Mesodermal cell (in vitro differentiated cells): ENCODE results near the gene MED9.
"Not testable (repeated sequence)": the region's sequence is repeated elsewhere in the genome, so short reads cannot be mapped to it uniquely, and the experiment has no call there.

Experiments used
- H3K27ac ChIP-seq: 2 replicates; pipeline ENCODE4 v1.7.0; 2013; ENCODE audit warnings: mild to moderate bottlenecking, low read depth, low read length, moderate library complexity; ENCODE audit not compliant: severe bottlenecking
- H3K36me3 ChIP-seq: 2 replicates; pipeline ENCODE4 v1.7.1; 2013; ENCODE audit warnings: mild to moderate bottlenecking, low read length, moderate library complexity; ENCODE audit not compliant: control insufficient read depth, insufficient read depth
- H3K4me1 ChIP-seq: one replicate; pipeline ENCODE4 v1.7.1; 2013; ENCODE audit warnings: mild to moderate bottlenecking, low read length; ENCODE audit not compliant: insufficient read depth, control insufficient read depth, poor library complexity, severe bottlenecking
- H3K4me3 ChIP-seq: 2 replicates; pipeline ENCODE4 v1.7.0; 2013; ENCODE audit warnings: low read length, control low read depth, mild to moderate bottlenecking; ENCODE audit not compliant: insufficient read depth, poor library complexity, severe bottlenecking; ENCODE audit errors: extremely low read depth
- H3K9me3 ChIP-seq: 2 replicates; pipeline ENCODE4 v1.7.1; 2013; ENCODE audit warnings: mild to moderate bottlenecking, low read length, moderate library complexity; ENCODE audit not compliant: control insufficient read depth
- WGBS, 2 experiments: methylation state at CpG; one replicate each; pipeline ENCODE4 v1.1.5; 2013; ENCODE audit warnings: missing lambda C conversion rate in 2 of 2; ENCODE audit not compliant: insufficient coverage in 2 of 2; 5-methylcytosine and 5-hydroxymethylcytosine counted together

The MED9 gene

DNA sequence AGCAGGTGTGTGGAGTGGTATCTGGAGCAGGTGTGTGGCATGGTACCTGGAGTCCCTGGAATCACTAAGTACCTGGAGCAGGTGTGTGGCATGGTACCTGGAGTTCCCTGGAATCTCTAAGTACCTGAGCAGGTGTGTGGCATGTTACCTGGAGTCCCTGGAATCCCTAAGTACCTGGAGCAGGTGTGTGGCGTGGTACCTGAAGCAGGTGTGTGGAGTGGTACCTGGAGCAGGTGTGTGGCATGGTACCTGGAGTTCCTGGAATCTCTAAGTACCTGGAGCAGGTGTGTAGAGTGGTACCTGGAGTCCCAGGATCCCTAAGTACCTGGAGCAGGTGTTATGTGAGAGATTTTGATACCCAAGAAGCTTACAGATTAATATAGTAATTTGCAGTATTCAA, 22.1 kb upstream of the MED9 start:
- 43 to 73% methylated on average over 1 of the region's 1 CpG for WGBS, 2 experiments
- H3K4me1 ChIP-seq, H3K9me3 ChIP-seq, H3K4me3 ChIP-seq, H3K36me3 ChIP-seq, H3K27ac ChIP-seq: not testable (repeated sequence)

DNA sequence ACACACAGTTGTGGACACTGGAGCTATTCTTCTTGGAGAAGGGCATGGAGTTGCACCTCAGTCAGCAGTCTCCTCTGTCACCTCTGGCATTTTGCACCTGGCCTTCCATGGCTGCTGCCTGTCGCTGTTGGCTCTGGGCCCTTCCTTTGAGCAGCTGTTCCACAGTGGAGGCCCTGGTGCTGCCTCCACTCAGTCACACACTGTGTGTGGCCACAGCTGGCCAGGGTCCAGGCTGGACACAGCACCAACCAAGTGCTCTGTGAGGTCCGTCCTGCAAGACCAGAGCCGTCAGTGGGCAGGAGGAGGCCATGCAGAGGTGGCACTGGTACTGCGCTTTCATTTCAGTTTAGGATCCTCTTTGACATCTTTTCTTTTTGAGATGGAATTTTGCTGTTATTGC, 21.6 kb upstream of the MED9 start:
- H3K27ac ChIP-seq, result no peak overlapping the region

DNA sequence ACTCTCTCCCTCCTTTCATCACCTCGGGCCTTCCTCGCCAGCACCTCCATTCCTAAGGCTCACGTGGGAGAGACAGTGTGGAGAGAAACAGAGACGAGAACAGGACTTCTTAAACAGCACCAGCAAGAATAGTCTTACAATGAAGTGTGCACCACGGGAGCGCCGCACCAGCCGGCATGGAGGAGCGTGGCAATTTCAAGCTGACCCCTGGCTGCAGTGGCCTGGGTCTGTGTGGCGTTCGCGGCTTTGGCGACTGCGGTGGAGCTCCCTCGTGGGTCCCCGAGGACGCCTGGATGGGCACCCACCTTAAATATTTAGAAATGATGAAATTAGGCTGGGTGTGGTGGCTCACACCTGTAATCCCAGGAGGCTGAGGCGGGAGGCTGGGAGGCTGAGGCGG, 20.5 kb upstream of the MED9 start:
- Histone ChIP-seq H3K4me1 (no peaks in the 10 kb centered on the region), H3K9me3 (peaks cover 6% of the 10 kb centered on the region), H3K4me3 (no peak overlapping the region), H3K27ac (no peak overlapping the region), H3K36me3 (no peaks in the 10 kb centered on the region)
- 91 to 97% methylated on average over 13 to 16 of the region's 19 CpGs for WGBS, 2 experiments

More for the DNA sequence above, 21.6 kb upstream of the MED9 start:
- peaks cover 5% of the 10 kb centered on the region for H3K9me3 ChIP-seq
- 87 to 93% methylated on average over 3 to 4 of the region's 4 CpGs for WGBS, 2 experiments
- no peak overlapping the region for H3K4me3 ChIP-seq
- no peaks in the 10 kb centered on the region for H3K4me1 ChIP-seq
- no peaks in the 10 kb centered on the region for H3K36me3 ChIP-seq

DNA sequence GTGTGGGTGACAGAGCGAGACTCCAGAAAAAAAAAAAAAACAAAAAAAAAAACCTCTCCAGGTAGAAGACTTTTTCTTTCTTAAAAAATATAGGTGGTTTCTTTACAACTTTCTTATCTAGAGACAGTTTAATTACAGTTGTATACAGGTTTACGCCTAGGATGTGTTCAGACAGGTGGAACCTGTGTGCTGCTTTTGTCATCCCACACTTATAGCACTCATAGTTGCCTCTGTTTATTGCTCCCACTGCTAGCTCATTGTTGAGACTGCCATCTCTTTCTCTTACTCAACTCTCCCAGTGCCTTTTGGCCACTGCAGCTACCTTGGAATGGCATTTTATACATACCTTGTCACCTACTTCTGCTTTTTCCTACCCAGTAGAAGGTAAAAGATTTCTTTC, 19.1 kb upstream of the MED9 start:
- Histone ChIP-seq H3K4me3 (no peak overlapping the region), H3K27ac (no peak overlapping the region), H3K36me3 (no peaks in the 10 kb centered on the region), H3K4me1 (no peaks in the 10 kb centered on the region), H3K9me3 (peaks cover 6% of the 10 kb centered on the region)
- WGBS, 2 experiments, result 67% methylated on average over 1 of the region's 2 CpGs; no CpG with 5 or more reads in 1 of the 2 experiments

DNA sequence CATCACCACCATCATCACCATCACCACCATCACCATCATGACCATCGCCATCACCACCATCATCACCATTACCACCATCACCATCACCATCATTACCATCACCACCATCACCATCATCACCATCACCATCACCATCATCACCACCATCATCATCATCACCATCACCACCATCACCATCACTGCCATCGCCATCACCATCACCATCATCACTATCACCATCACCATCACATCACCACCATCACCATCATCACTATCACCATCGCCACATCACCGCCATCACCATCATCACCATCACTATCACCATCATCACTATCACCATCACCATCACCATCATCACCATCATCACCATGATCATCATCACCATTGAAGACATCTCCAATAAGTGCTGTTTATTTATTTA, 16.8 kb upstream of the MED9 start:
- peaks cover 6% of the 10 kb centered on the region for H3K9me3 ChIP-seq
- 89 to 92% methylated on average over 3 to 4 of the region's 4 CpGs for WGBS, 2 experiments
- no peaks in the 10 kb centered on the region for H3K36me3 ChIP-seq
- no peaks in the 10 kb centered on the region for H3K4me1 ChIP-seq
- H3K4me3 ChIP-seq, result no peak overlapping the region
- H3K27ac ChIP-seq, result no peak overlapping the region

DNA sequence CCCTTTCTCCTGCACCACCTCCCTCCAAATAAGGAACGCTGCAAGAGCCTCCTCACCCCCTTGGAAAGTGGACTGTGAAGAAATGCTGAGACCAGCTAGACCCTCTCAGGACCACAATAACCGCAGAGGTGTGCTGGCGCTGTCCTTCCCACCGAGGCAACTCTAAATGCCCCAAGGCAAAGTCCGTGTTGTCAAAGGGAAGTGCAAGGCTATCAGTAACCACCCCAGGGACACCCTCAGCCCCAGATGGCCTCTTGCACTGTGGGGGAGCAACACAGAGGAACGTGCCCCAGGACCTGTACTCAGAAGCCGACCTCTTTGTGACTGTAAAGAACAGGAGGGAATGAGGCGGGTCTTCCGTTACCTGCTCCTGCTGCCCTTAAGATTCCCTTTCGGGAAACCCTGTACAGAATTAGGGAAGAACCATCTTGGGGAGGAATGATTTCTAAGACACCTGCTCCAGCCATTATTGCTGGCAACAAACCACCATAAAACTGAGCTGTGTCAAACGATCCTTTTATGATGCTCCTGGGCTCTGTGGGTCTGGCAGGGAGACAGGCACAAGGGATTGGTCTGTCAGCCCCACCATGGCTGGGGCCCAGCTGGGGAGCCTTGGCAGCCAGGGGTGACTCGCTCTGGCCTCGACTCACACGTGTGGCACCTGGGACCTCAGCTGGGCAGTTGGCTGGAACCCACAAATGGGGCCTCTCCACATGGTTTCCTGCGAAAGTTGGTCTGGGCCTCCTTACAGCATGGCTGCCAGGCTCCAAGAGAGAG, 14.6 kb upstream of the MED9 start:
- no peak overlapping the region for H3K4me3 ChIP-seq
- no peaks in the 10 kb centered on the region for H3K4me1 ChIP-seq
- 80 to 86% methylated on average over 14 of the region's 15 CpGs for WGBS, 2 experiments
- H3K27ac ChIP-seq, result no peak overlapping the region
- no peaks in the 10 kb centered on the region for H3K36me3 ChIP-seq
- peaks cover 6% of the 10 kb centered on the region for H3K9me3 ChIP-seq

DNA sequence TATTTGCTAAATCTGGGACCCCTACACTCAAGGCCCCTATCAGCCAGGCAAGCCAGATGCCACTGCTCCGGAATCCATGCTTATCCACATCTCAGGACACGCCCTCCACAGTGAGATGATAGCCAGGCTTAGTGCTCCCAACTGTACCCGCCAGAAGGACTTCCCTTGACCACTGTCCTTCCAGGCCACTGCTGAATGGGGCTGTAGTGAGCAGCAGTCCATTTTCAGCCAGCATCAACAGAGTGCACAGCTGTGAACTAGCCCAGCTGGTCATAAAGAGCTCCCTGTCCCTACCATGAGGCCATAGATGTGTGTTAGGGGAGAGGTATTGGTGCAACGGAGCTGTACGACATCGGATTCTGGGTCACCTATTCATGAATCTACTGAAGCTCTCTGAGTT, 13.0 kb upstream of the MED9 start:
- Histone ChIP-seq H3K9me3 (peaks cover 6% of the 10 kb centered on the region), H3K36me3 (no peaks in the 10 kb centered on the region), H3K4me3 (no peak overlapping the region), H3K4me1 (no peaks in the 10 kb centered on the region), H3K27ac (no peak overlapping the region)
- 94 to 100% methylated on average over 3 to 5 of the region's 6 CpGs for WGBS, 2 experiments

DNA sequence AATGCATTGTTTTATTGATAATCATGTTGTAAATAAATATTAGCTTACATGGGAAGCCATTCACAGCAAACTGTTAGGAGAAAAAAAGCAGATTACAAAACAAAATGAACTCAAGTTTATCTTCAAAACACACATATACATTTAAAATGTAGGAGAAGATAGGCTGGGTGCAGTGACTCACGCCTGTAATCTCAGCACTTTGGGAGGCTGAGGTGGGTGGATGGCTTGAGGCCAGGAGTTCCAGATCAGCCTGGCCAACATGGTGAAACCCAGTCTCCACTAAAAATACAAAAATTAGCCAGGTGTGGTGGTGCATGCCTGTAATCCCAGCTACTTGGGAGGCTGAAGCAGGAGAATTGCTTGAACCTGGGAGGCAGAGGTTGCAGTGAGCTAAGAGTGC, 10.9 kb upstream of the MED9 start:
- H3K36me3 ChIP-seq, H3K27ac ChIP-seq, H3K4me1 ChIP-seq, H3K4me3 ChIP-seq, H3K9me3 ChIP-seq: not testable (repeated sequence)
- no CpG with 5 or more reads among the region's 1 CpG for WGBS, 2 experiments

DNA sequence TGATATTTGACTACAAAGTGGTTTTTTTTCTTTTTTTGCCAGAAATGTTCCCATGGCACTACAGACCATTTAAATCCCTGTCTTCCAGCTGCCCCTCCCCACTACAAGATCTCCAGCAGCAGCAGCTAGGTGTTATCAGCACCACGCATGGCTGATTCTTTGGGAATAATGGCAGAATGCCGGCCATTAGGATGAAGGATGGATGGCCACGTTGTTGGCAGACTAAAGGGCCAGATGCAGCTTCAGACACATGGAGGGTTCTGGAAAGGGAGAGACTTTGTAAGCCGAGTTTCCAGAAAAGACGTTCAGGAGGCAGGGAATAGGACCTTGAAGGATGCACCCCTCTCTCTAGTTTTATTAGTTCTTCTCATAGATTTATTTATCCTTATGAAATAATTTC, 10.3 kb upstream of the MED9 start:
- no peak overlapping the region for H3K4me3 ChIP-seq
- H3K27ac ChIP-seq, result no peak overlapping the region
- no peaks in the 10 kb centered on the region for H3K4me1 ChIP-seq
- no peaks in the 10 kb centered on the region for H3K36me3 ChIP-seq
- 40 to 63% methylated on average over 1 to 2 of the region's 5 CpGs for WGBS, 2 experiments
- no peaks in the 10 kb centered on the region for H3K9me3 ChIP-seq

DNA sequence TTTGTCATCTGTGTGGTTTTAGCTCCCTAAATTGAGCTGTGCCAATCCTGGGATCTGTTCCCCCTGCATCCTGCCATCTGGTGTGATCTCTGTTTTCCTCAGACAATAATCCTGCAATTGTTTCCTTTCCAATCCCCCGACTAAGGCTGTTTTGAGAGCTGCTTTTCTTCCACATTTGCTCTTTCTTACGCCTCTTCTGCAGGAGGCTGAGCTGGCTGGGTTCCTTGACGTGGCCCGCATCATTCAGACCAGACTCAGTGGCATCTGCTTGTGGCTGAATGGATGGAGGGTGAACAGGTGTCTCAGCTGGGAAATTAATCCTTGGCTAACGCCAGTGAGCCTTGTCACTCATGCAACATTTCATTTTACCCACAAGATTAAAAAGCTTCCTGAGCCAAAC, 9.8 kb upstream of the MED9 start:
- WGBS, 2 experiments, result 82 to 85% methylated on average over 3 to 5 of the region's 5 CpGs
- H3K4me3 ChIP-seq, result no peak overlapping the region
- no peaks in the 10 kb centered on the region for H3K4me1 ChIP-seq
- H3K27ac ChIP-seq, result no peak overlapping the region
- H3K36me3 ChIP-seq, result no peaks in the 10 kb centered on the region
- H3K9me3 ChIP-seq, result no peaks in the 10 kb centered on the region

DNA sequence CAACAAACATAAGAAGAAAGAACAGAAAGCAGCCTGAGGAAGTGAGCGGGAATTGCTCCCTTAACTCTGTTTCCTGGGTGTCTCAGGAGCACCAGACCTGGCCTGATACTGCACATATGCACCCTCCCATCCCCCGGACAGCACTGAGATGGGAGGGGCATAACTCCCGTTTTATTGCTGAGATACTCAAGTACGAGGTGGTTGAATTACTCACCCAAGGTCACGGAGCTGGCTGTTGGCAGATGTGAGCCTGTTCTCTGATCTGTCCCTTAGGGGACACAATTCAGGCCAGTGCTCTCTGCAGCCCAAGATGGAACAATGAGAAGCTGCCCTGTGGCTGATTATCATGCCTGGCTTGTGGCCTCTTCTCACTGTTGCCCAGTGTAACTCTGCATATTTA, 9.1 kb upstream of the MED9 start:
- H3K9me3 ChIP-seq, result no peaks in the 10 kb centered on the region

More for the DNA sequence above, 9.1 kb upstream of the MED9 start:
- Histone ChIP-seq H3K4me3 (no peak overlapping the region), H3K27ac (no peak overlapping the region), H3K36me3 (no peaks in the 10 kb centered on the region), H3K4me1 (no peaks in the 10 kb centered on the region)
- whole genome bisulfite sequencing, 2 experiments, result 70 to 79% methylated on average over 3 to 5 of the region's 5 CpGs
